NB4 (cell line): Measurements from ENCODE around the gene C1QL2.

Experiments
- POLR2A ChIP-seq: IDR thresholded peaks from 2 replicates; pipeline ENCODE4 v1.6.1; 2011; ENCODE audit warnings: mild to moderate bottlenecking; ENCODE audit not compliant: insufficient read length; ENCODE audit errors: extremely low read depth
- TF ChIP-seq, protein P1 (sequence below): IDR thresholded peaks from one replicate; pipeline ENCODE4 v1.5.1; 2012; ENCODE audit warnings: low read depth, low read length

DNA sequence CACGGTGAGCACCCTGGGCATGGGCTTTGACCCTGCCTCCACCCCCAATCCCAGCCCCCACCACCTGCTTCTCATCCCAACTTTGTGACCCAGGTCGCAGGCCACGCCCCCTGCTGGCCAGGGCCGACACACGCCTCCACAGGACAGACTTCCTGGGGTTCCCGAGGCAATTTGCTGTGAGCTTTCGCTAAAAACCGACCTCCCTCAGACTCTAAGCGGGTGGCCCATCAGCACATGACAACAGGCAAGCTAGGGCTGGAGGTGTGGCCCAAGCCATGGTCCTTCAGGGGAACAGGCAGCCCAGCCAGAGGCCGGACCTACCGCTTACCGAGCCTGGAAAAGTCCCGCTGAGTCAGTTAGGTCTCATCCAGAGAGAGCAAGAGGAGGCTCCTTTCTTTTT, 31.9 kb downstream of the C1QL2 start:
- TF ChIP-seq, protein P1, sequence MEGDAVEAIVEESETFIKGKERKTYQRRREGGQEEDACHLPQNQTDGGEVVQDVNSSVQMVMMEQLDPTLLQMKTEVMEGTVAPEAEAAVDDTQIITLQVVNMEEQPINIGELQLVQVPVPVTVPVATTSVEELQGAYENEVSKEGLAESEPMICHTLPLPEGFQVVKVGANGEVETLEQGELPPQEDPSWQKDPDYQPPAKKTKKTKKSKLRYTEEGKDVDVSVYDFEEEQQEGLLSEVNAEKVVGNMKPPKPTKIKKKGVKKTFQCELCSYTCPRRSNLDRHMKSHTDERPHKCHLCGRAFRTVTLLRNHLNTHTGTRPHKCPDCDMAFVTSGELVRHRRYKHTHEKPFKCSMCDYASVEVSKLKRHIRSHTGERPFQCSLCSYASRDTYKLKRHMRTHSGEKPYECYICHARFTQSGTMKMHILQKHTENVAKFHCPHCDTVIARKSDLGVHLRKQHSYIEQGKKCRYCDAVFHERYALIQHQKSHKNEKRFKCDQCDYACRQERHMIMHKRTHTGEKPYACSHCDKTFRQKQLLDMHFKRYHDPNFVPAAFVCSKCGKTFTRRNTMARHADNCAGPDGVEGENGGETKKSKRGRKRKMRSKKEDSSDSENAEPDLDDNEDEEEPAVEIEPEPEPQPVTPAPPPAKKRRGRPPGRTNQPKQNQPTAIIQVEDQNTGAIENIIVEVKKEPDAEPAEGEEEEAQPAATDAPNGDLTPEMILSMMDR: peak; percentile 65
- no peak for TF ChIP-seq POLR2A
